OCI-LY3 (cell line): ENCODE results near the gene DNAJC24.

Source experiments
- CTCF ChIP-seq: fragments of 200-600, 300-600 bp; sonication (generic); IDR thresholded peaks from 2 replicates; pipeline ENCODE4 v1.5.1; 2014; ENCODE audit warnings: antibody characterized with exemption, low read length, low read depth
- EZH2phosphoT487 ChIP-seq: fragments of 200-600 bp; shearing (Covaris generic); IDR thresholded peaks from 2 replicates; pipeline ENCODE4 v1.6.1; 2018; ENCODE audit warnings: antibody characterized with exemption, mixed run types, low read depth

- TF ChIP-seq CTCF (no peak), EZH2phosphoT487 (no peak)
Observed at GRCh38 chr11:31419138-31419537, 49.5 kb downstream of the DNAJC24 start.
